ENCODE data around the gene RHBG.

RHBG gene

GRCh38 chr1:156391366-156391677 lies 22.3 kb downstream of the RHBG start:
- Histone ChIP-seq H3K9ac (no peak overlapping the region), H3K4me3 (no peak overlapping the region), H3K9me3 (no peaks in the 10 kb centered on the region), H3K27ac (no peak overlapping the region), H3K36me3 (no peaks in the 10 kb centered on the region), H3K27me3 (peaks cover 58% of the 10 kb centered on the region), H3K4me2 (no peak overlapping the region), H4K20me1 (peaks cover 5% of the 10 kb centered on the region; the same call in 1 of the 2 replicates), H3K4me1 (no peaks in the 10 kb centered on the region)
- no peak for TF ChIP-seq Cebpa-rat (IDR thresholded peaks at IDR 0.05)

GRCh38 chr1:156391701-156392100 lies 22.7 kb downstream of the RHBG start:
- TF ChIP-seq Cebpa-rat (IDR thresholded peaks at IDR 0.05) = no peak
- Histone ChIP-seq H3K4me2 (no peak overlapping the region), H4K20me1 (peaks cover 5% of the 10 kb centered on the region; the same call in 1 of the 2 replicates), H3K27me3 (peaks cover 54% of the 10 kb centered on the region), H3K9me3 (no peaks in the 10 kb centered on the region), H3K4me3 (no peak overlapping the region), H3K4me1 (no peaks in the 10 kb centered on the region), H3K36me3 (no peaks in the 10 kb centered on the region), H3K9ac (no peak overlapping the region), H3K27ac (no peak overlapping the region)

- Histone ChIP-seq H3K9me3 (no peaks in the 10 kb centered on the region), H3K9ac (no peak overlapping the region), H3K27me3 (peaks cover 47% of the 10 kb centered on the region), H3K4me2 (no peak overlapping the region), H3K27ac (no peak overlapping the region), H3K4me3 (no peak overlapping the region), H3K4me1 (no peaks in the 10 kb centered on the region), H3K36me3 (no peaks in the 10 kb centered on the region), H4K20me1 (peaks cover 5% of the 10 kb centered on the region; the same call in 1 of the 2 replicates)
- no peak for TF ChIP-seq Cebpa-rat (IDR thresholded peaks at IDR 0.05)
Observed at GRCh38 chr1:156392452-156392853, 23.4 kb downstream of the RHBG start.

GRCh38 chr1:156393095-156393494 lies 24.1 kb downstream of the RHBG start:
- Histone ChIP-seq H3K9ac (no peak overlapping the region), H4K20me1 (peaks cover 3% of the 10 kb centered on the region; the same call in 1 of the 2 replicates), H3K4me3 (no peak overlapping the region), H3K4me2 (no peak overlapping the region), H3K36me3 (no peaks in the 10 kb centered on the region), H3K9me3 (no peaks in the 10 kb centered on the region), H3K27me3 (peaks cover 40% of the 10 kb centered on the region), H3K4me1 (no peaks in the 10 kb centered on the region), H3K27ac (no peak overlapping the region)
- TF ChIP-seq Cebpa-rat (IDR thresholded peaks at IDR 0.05) = no peak

- Histone ChIP-seq H3K9me3 (no peaks in the 10 kb centered on the region), H3K27ac (no peak overlapping the region), H3K4me1 (no peaks in the 10 kb centered on the region), H3K4me2 (no peak overlapping the region), H3K27me3 (peaks cover 30% of the 10 kb centered on the region), H3K4me3 (no peak overlapping the region), H3K36me3 (no peaks in the 10 kb centered on the region), H3K9ac (no peak overlapping the region), H4K20me1 (no peaks in the 10 kb centered on the region; the same call in 1 of the 2 replicates)
- TF ChIP-seq Cebpa-rat (IDR thresholded peaks at IDR 0.05) = no peak
Observed at GRCh38 chr1:156394082-156394481, 25.1 kb downstream of the RHBG start.

GRCh38 chr1:156394835-156395461 lies 25.9 kb downstream of the RHBG start:
- H3K27ac ChIP-seq = no peak overlapping the region
- no peak overlapping the region for H3K4me3 ChIP-seq
- no peaks in the 10 kb centered on the region for H3K4me1 ChIP-seq
- no peak for TF ChIP-seq Cebpa-rat (IDR thresholded peaks at IDR 0.05)
- H3K36me3 ChIP-seq = no peaks in the 10 kb centered on the region
- no peak overlapping the region for H3K4me2 ChIP-seq
- no peaks in the 10 kb centered on the region; the same call in 1 of the 2 replicates for H4K20me1 ChIP-seq
- H3K9ac ChIP-seq = no peak overlapping the region
- peaks cover 28% of the 10 kb centered on the region for H3K27me3 ChIP-seq
- no peaks in the 10 kb centered on the region for H3K9me3 ChIP-seq

GRCh38 chr1:156399355-156400125 lies 30.5 kb downstream of the RHBG start:
- Histone ChIP-seq H3K27me3 (peaks cover 49% of the 10 kb centered on the region), H3K9me3 (no peaks in the 10 kb centered on the region), H4K20me1 (peaks cover 6% of the 10 kb centered on the region; the same call in 1 of the 2 replicates), H3K36me3 (no peaks in the 10 kb centered on the region), H3K4me1 (no peaks in the 10 kb centered on the region), H3K27ac (no peak overlapping the region), H3K4me2 (no peak overlapping the region), H3K4me3 (no peak overlapping the region), H3K9ac (no peak overlapping the region)
- TF ChIP-seq Cebpa-rat (IDR thresholded peaks at IDR 0.05) = no peak

- Histone ChIP-seq H3K27me3 (peaks cover 57% of the 10 kb centered on the region), H3K9me3 (no peaks in the 10 kb centered on the region), H3K9ac (no peak overlapping the region), H3K4me2 (no peak overlapping the region), H4K20me1 (peaks cover 6% of the 10 kb centered on the region; the same call in 1 of the 2 replicates), H3K4me1 (no peaks in the 10 kb centered on the region), H3K4me3 (no peak overlapping the region), H3K27ac (no peak overlapping the region), H3K36me3 (no peaks in the 10 kb centered on the region)
- TF ChIP-seq Cebpa-rat (IDR thresholded peaks at IDR 0.05) = no peak
Observed at GRCh38 chr1:156400191-156400935, 31.4 kb downstream of the RHBG start.

GRCh38 chr1:156401041-156401574 lies 32.1 kb downstream of the RHBG start:
- H3K9ac ChIP-seq = no peak overlapping the region

More at GRCh38 chr1:156401041-156401574, 32.1 kb downstream of the RHBG start:
- Histone ChIP-seq H3K9me3 (no peaks in the 10 kb centered on the region), H3K4me3 (no peak overlapping the region), H3K4me1 (no peaks in the 10 kb centered on the region), H4K20me1 (peaks cover 6% of the 10 kb centered on the region; the same call in 1 of the 2 replicates), H3K4me2 (no peak overlapping the region), H3K27ac (no peak overlapping the region), H3K36me3 (no peaks in the 10 kb centered on the region), H3K27me3 (peaks cover 65% of the 10 kb centered on the region)
- no peak for TF ChIP-seq Cebpa-rat (IDR thresholded peaks at IDR 0.05)
